ENCODE data around the gene GABRG3.

GABRG3 gene

GRCh38 chr15:27433604-27434003, 462.6 kb downstream of the GABRG3 start:
- no peak for DNase-seq

- no peak for DNase-seq
Measured at GRCh38 chr15:27438403-27439375, 467.7 kb downstream of the GABRG3 start.

- no peak for DNase-seq
Measured at GRCh38 chr15:27441120-27441519, 470.1 kb downstream of the GABRG3 start.

GRCh38 chr15:27448234-27448633, 477.3 kb downstream of the GABRG3 start:
- DNase-seq = no peak

- no peak for DNase-seq
Measured at GRCh38 chr15:27448986-27449385, 478.0 kb downstream of the GABRG3 start.

- DNase-seq = no peak
Measured at GRCh38 chr15:27449941-27450340, 479.0 kb downstream of the GABRG3 start.

- DNase-seq = no peak
Measured at GRCh38 chr15:27454281-27455075, 483.5 kb downstream of the GABRG3 start.

- DNase-seq = no peak
Measured at GRCh38 chr15:27456807-27457206, 485.8 kb downstream of the GABRG3 start.

- no peak for DNase-seq
Measured at GRCh38 chr15:27457766-27458165, 486.8 kb downstream of the GABRG3 start.

GRCh38 chr15:27458345-27459084, 487.5 kb downstream of the GABRG3 start:
- no peak for DNase-seq

GRCh38 chr15:27459836-27460235, 488.9 kb downstream of the GABRG3 start:
- no peak for DNase-seq

- no peak for DNase-seq
Measured at GRCh38 chr15:27461181-27461580, 490.2 kb downstream of the GABRG3 start.

- DNase-seq = no peak
Measured at GRCh38 chr15:27463525-27464088, 492.6 kb downstream of the GABRG3 start.

GRCh38 chr15:27464941-27465612, 494.1 kb downstream of the GABRG3 start:
- no peak for DNase-seq

GRCh38 chr15:27466758-27467157, 495.8 kb downstream of the GABRG3 start:
- DNase-seq = no peak

GRCh38 chr15:27468151-27468591, 497.2 kb downstream of the GABRG3 start:
- DNase-seq = no peak

GRCh38 chr15:27473845-27474244, 502.9 kb downstream of the GABRG3 start:
- no peak for DNase-seq

GRCh38 chr15:27475395-27475794, 504.4 kb downstream of the GABRG3 start:
- DNase-seq = no peak

- no peak for DNase-seq
Measured at GRCh38 chr15:27479296-27480140, 508.5 kb downstream of the GABRG3 start.

GRCh38 chr15:27480141-27480530, 509.2 kb downstream of the GABRG3 start:
- DNase-seq = no peak

- no peak for DNase-seq
Measured at GRCh38 chr15:27480642-27481041, 509.7 kb downstream of the GABRG3 start.

All from Kasumi-1 (cell line).